ENCODE measurements around the gene PRICKLE3.
"Not testable (repeated sequence)": the region's sequence is repeated elsewhere in the genome, so short reads cannot be mapped to it uniquely, and the experiment has no call there.

The PRICKLE3 gene

DNA sequence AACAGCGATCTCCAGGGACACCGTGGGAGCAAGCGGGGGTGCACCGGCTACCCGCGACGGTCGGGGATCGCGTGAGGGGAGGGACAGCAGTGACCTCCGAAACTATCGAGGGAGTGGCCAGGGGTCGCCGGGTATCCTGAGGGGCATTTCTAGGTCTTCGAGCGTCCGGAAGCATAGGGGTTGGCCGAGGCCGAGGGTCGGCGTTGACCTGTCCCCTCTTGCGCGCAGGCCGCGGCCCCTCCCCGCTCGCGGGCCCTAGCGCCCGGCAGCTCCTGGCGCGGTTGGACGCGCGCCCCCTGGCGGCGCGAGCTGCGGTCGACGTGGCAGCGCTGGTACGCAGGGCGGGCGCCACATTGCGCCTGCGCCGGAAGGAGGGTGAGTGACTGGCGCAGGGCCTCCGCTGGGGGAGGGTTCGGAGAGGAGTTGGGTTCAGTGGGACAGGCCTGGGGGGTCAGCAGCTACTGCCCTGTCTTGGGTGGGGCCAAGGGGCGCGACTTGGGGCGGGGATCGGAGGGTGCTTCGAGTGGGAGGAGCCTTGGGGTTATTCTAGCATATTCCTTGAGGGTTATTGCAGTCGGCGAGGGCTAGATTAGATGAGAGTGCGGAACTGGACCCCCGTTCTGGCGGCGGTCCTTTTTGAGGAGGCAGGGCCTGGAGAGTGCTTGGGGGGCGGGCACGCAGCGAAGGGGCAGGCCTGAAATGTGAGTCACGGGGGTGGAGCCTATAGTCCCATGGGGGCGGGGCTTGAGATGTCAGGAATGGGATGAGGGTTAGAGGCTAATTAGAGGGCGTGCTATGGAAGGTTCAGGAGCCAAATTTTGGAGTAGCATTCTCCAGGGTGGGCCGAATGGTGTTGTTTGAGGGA is 22.4 kb downstream of the PRICKLE3 start:
- in situ Hi-C loops (cut with HindIII; ENCODE audit: low sequenced_read_pairs), result no loop called here

DNA sequence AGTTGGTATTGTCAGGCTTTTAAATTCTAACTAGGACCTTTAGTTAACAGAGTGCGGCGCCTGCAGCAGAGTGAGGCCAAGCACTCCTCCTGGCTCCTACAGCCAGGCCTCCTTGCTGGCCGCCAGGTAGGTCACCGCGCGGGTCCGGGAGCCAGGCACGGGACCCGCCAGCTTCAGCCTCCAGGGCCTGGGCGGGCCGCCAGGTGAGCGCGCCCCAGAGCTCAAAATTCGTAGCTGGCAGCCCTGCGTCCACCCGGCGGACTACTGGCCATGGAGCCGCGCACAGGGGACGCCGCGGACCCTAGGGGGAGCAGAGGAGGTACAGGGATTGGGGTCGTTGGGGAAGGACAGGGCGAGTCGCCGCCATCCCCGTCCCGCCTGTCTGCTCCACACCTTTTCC is 23.6 kb downstream of the PRICKLE3 start, which contains the start of gene MAGIX:
MAGIX (plus strand) TSS at position 139 of the 400 bp plus-strand sequence; CDS start at position 271, 132 bp downstream.
- in situ Hi-C loops (cut with HindIII; ENCODE audit: low sequenced_read_pairs), result no loop called here

DNA sequence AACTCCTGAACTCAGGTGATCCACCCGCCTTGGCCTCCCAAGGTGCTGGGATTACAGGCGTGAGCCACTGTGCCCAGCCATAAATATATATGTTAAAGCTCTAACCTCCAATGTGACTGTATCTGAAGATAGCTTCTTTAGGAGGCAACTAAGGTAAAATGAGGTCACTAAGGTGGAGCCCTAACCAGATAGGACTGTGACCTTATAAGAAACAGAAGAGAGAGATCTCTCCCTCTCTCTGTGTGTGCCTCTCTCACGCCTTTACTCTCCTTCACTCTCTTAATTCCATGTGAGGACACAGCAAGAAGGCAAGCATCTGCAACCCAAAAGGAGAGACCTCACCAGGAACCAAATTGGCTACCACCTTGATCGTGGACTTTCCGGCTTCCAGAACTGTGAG is 24.5 kb downstream of the PRICKLE3 start:
- in situ Hi-C loops (cut with HindIII; ENCODE audit: low sequenced_read_pairs), result no loop called here

GRCh38 chrX:49160908-49161307 is 25.3 kb downstream of the PRICKLE3 start:
- in situ Hi-C loops (cut with HindIII; ENCODE audit: low sequenced_read_pairs), result no loop called here

- in situ Hi-C loops (cut with HindIII; ENCODE audit: low sequenced_read_pairs), result no loop called here
These were observed 29.0 kb downstream of the PRICKLE3 start for GRCh38 chrX:49157194-49157593.

- in situ Hi-C loops (cut with HindIII; ENCODE audit: low sequenced_read_pairs), result no loop called here
These were observed 30.0 kb downstream of the PRICKLE3 start for GRCh38 chrX:49155900-49156837.

DNA sequence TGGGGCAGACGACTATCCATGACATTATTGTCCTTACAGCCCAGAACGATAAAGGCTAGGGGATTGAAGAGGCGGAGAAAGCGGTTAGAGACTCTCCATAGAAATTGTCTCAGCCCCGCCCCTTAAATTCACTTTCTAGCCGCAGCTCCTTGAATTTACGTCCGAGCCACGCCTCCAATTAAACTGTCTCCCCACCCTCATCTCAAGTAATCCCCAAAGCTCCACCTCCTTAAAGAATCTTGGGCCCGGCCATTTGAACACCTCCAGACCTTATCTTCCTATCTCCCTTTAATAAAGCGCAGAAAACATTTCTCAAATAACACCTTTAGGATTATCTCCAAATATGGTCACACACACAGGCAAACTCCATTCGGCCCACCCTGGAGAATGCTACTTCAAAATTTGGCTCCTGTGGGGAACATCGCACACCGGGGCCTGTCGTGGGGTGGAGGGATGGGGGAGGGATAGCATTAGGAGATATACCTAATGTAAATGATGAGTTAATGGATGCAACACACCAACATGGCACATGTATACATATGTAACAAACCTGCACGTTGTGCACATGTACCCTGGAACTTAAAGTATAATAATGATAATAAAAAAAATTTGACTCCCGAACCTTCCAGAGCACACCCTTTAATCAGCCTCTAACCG is 30.8 kb downstream of the PRICKLE3 start:
- in situ Hi-C loops (cut with HindIII; ENCODE audit: low sequenced_read_pairs), result no loop called here

GRCh38 chrX:49153467-49153866 is 32.7 kb downstream of the PRICKLE3 start:
- in situ Hi-C loops (cut with HindIII; ENCODE audit: low sequenced_read_pairs), result no loop called here

- in situ Hi-C loops (cut with HindIII; ENCODE audit: low sequenced_read_pairs), result not testable (repeated sequence)
These were observed 36.9 kb downstream of the PRICKLE3 start for GRCh38 chrX:49149291-49149690.

- in situ Hi-C loops (cut with HindIII; ENCODE audit: low sequenced_read_pairs), result not testable (repeated sequence)
These were observed 37.6 kb downstream of the PRICKLE3 start for GRCh38 chrX:49148390-49149100.

- in situ Hi-C loops (cut with HindIII; ENCODE audit: low sequenced_read_pairs), result no loop called here
These were observed 38.2 kb downstream of the PRICKLE3 start for GRCh38 chrX:49147936-49148335.

- in situ Hi-C loops (cut with HindIII; ENCODE audit: low sequenced_read_pairs), result no loop called here
These were observed 38.9 kb downstream of the PRICKLE3 start for GRCh38 chrX:49147282-49147681.

DNA sequence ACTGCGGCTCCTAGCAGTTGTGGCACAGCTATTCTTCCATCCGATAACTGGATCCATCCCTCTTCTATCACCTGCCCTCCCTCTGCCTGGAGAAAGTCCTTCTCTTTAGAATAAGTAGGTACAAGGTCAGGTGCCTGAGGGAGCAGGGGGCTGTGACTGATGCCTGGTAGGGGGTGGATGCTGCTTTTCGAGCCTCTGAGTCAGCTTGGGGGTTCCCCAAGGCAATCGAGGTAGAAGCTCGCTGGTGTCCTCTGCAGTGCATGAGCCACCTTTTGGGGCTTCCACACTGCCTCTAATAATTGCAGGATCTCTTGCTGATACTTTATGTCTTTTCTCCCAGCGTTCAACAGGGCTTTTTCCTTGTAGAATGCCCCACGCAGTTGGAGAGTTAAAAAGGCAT is 43.0 kb downstream of the PRICKLE3 start:
- in situ Hi-C loops (cut with HindIII; ENCODE audit: low sequenced_read_pairs), result not testable (repeated sequence)

- in situ Hi-C loops (cut with HindIII; ENCODE audit: low sequenced_read_pairs), result not testable (repeated sequence)
These were observed 43.9 kb downstream of the PRICKLE3 start for GRCh38 chrX:49142264-49142663.

GRCh38 chrX:49139713-49140112 is 46.5 kb downstream of the PRICKLE3 start:
- in situ Hi-C loops (cut with HindIII; ENCODE audit: low sequenced_read_pairs), result no loop called here

- in situ Hi-C loops (cut with HindIII; ENCODE audit: low sequenced_read_pairs), result no loop called here
These were observed 48.7 kb downstream of the PRICKLE3 start for GRCh38 chrX:49137492-49137891.

DNA sequence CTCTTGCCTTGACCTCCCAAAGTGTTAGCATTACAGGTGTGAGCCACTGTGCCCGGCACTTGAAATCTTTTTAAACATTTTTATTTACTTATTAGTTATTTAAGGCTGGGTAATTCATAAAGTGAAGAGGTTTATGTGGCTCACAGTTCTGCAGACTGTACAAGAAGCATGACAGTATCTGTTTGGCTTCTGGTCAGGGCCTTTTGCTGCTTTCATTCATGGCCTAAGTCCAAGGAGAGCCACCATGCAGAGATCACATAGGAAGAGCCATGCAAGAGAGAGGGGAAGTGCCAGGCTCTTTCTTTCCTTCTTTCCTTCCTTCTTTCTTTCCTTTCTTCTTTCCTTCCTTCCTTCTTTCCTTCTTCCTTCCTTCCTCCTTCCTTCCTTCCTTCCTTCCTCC is 52.4 kb downstream of the PRICKLE3 start:
- in situ Hi-C loops (cut with HindIII; ENCODE audit: low sequenced_read_pairs), result no loop called here

- in situ Hi-C loops (cut with HindIII; ENCODE audit: low sequenced_read_pairs), result not testable (repeated sequence)
These were observed 53.9 kb downstream of the PRICKLE3 start for GRCh38 chrX:49132275-49132674.

DNA sequence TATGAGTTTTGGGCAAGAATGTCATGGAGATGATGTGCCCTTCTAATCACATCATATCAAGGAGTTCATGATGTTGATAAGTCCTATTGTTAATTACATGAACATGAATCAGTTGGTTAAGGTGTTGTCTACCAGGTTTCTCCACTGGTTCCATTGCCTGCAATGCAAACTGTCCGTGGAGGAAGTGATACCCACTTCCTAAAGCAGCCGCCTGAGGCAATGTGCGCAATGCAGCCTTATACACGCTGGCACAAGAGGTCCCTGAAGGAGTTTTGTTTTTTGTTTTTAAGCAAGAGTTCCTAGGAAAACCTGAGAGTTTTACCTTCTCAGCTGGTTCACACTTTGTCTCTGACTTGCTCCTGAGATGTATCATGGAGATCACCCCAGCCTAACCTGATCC is 56.7 kb downstream of the PRICKLE3 start:
- in situ Hi-C loops (cut with HindIII; ENCODE audit: low sequenced_read_pairs), result no loop called here

GRCh38 chrX:49127742-49128258 is 58.4 kb downstream of the PRICKLE3 start:
- in situ Hi-C loops (cut with HindIII; ENCODE audit: low sequenced_read_pairs), result not testable (repeated sequence)
